Activated CD8-positive, alpha-beta memory T cell treated with anti-CD3 and anti-CD28 coated beads, Interleukin-2, amount 10 ng/mL, durations not matched to agents 7 days and 5 days (primary cell): ENCODE measurements around the gene RPS5. TPM values are rescaled to one million over a fixed set of nuclear protein-coding genes. Genes with fewer than 3 reads are reported as not detected.
"Not testable (repeated sequence)": the region's sequence is repeated elsewhere in the genome, so short reads cannot be mapped to it uniquely, and the experiment has no call there.

Experiments used
- ATAC-seq: fragments of 150-1000 bp; cut with Tn5 transposase; one replicate; pipeline ENCODE4 v1.10.0; 2021; ENCODE audit warnings: moderate library complexity
- CTCF ChIA-PET: fragments of 350-600 bp; sonication (Branson Sonifier 250); formaldehyde crosslinking; loops from one replicate; lab custom pipeline; 2021; ENCODE audit warnings: antibody characterized with exemption; lab: Charles Lee
- DNase-seq: peaks from one replicate; pipeline ENCODE4 v3.0.0-alpha.2; 2020
- H3K27ac Mint-ChIP-seq: one replicate; pipeline ENCODE4 v1.8.0; 2021; ENCODE audit warnings: mild to moderate bottlenecking, mixed read lengths
- H3K27me3 Mint-ChIP-seq: one replicate; pipeline ENCODE4 v1.8.0; 2021; ENCODE audit warnings: mixed read lengths
- H3K36me3 Mint-ChIP-seq: one replicate; pipeline ENCODE4 v1.8.0; 2021; ENCODE audit warnings: mild to moderate bottlenecking, mixed read lengths
- H3K4me1 Mint-ChIP-seq: one replicate; pipeline ENCODE4 v1.8.0; 2021; ENCODE audit warnings: mixed read lengths
- H3K4me3 Mint-ChIP-seq: one replicate; pipeline ENCODE4 v1.8.0; 2021; ENCODE audit warnings: mild to moderate bottlenecking, moderate library complexity, mixed read lengths
- H3K9me3 Mint-ChIP-seq: one replicate; pipeline ENCODE4 v1.8.0; 2022; ENCODE audit warnings: low read depth, mixed read lengths
- total RNA-seq, 2 experiments: library from RNA; stranded (reverse); gene quantifications; one replicate each; pipeline ENCODE4 v1.2.3, GENCODE V29; 2021

RPS5 gene
- total RNA-seq, 2 experiments from 2014 or later, result 914 to 1,022 TPM

DNA sequence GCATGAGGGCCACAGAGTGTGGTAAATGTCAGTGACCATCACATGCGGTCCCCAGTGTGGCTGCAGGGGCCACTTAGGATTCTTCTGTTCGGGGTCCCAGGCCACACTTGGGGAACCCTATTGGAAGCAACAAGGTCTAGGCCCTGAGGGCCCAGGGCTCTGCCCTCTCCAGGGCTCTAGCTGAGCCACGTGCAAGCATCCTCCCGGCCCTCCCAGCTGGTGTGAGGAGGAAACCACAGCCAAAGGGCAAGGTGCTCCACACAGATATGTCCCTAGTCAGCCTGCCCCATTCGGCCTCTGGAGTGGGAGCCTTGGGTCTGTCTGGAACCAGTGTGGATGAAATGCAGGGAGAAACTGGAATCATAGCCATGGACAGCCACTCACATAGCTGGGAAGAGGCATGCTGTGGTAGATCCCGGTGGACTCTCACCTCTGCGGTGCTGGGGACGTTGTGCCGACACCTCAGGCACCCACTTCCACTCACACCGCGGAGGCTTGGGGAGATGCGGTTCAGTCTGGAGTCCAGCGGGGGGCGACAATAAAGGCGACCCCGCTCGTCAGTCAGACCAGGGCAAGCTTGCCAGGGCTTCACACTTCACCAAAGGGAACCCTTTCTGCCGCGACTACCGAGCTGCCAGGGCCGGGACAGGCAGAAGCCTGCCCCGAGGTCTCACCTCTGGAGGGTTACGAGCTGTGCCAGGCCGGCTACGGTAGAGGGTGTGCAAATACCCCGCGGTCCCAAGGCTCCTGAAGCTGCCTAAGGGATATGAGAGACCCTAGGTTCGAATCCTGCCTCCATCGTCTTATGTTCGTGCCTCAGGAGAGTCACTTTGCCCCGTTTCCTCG lies 20.3 kb upstream of the RPS5 start:
- no peak overlapping the region for H3K27ac Mint-ChIP-seq
- CTCF ChIA-PET, result no interaction called here

DNA sequence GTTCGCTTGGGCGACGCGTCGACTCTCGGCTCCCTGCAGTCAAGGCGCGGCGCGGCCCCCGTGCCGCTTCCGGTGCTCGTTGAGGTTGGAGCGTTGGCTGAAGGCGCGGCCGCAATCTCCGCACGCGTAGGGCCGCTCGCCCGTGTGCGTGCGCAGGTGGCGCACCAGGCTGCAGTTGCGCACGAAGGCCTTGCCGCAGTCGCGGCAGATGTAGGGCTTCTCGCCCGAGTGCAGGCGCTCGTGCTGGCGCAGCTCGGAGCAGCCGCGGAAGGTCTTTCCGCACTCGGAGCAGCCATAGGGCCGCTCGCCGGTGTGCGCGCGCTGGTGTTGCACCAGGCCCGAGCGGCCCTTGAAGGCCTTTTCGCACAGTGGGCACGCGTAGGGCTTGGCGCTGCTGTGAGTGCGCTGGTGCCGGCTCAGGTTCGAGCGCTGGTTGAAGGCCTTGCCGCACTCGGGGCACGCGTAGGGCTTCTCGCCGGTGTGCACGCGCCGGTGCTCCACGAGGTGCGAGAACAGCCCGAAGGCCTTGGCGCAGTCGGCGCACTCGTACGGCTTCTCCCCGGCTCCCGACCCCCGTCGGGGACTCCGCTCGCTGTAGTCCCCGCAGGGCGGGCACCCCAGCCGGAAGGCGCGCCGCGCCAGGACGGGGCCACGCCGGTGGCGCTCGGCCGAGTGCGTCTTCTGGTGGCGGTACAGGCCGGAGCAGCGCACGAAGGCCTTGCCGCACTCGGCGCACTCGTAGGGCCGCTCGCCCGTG lies 19.2 kb upstream of the RPS5 start:
- no peaks in the 10 kb centered on the region for H3K36me3 Mint-ChIP-seq
- DNase-seq, result no peak
- no peak for ATAC-seq
- H3K27ac Mint-ChIP-seq, result no peak overlapping the region
- no peaks in the 10 kb centered on the region for H3K27me3 Mint-ChIP-seq
- H3K9me3 Mint-ChIP-seq, result no peaks in the 10 kb centered on the region
- CTCF ChIA-PET, result no interaction called here
- no peak overlapping the region for H3K4me3 Mint-ChIP-seq
- H3K4me1 Mint-ChIP-seq, result peaks cover 5% of the 10 kb centered on the region

More for the DNA sequence above, 20.3 kb upstream of the RPS5 start:
- H3K36me3 Mint-ChIP-seq, result no peaks in the 10 kb centered on the region
- H3K9me3 Mint-ChIP-seq, result no peaks in the 10 kb centered on the region
- no peaks in the 10 kb centered on the region for H3K27me3 Mint-ChIP-seq
- peaks cover 11% of the 10 kb centered on the region for H3K4me1 Mint-ChIP-seq
- no peak overlapping the region for H3K4me3 Mint-ChIP-seq
- DNase-seq, result no peak
- ATAC-seq, result no peak

DNA sequence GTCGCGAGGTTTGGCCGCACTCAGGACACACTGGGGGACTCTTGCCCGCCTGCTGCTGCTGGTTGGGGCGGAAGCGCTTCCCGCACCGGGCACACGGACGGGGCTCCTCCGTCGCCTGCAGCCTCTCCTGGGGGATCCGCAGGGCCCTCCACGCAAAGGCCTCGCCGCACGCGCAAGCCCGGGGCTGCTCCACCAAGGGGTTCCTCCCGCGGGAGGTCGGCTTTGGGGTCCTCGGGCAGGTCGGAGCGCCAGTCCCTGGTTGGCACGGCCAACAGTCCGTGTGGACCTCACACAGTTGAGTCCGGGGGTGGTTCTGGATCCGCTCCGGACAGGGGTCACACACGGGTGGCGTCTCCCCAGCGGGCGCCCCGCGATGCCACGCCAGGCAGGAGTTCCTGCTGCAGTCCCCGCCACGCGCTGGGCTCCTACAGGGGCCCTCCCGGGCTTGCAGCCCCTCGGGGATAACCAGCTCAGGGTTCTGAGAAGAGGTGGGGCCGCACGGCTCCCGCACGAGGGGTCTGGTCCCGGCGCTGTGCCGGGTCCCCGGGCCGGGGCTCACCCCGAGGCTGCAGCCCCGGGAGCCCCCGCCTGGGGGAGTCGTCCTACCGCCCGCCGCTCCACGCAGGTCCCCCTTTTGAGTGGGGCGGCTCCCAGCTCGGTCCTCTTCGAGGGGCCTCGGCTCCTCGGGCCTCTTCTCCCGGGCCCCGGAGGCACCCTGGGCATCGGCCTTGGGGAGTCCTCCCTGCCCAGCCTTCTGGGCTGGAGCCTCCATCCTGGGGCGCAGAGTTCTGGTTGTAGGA lies 18.3 kb upstream of the RPS5 start:
- ATAC-seq (no peak), DNase-seq (no peak)
- Mint-ChIP-seq H3K27me3 (no peaks in the 10 kb centered on the region), H3K4me1 (peaks cover 4% of the 10 kb centered on the region), H3K36me3 (no peaks in the 10 kb centered on the region), H3K9me3 (no peaks in the 10 kb centered on the region), H3K27ac (no peak overlapping the region), H3K4me3 (no peak overlapping the region)
- CTCF ChIA-PET, result no interaction called here

DNA sequence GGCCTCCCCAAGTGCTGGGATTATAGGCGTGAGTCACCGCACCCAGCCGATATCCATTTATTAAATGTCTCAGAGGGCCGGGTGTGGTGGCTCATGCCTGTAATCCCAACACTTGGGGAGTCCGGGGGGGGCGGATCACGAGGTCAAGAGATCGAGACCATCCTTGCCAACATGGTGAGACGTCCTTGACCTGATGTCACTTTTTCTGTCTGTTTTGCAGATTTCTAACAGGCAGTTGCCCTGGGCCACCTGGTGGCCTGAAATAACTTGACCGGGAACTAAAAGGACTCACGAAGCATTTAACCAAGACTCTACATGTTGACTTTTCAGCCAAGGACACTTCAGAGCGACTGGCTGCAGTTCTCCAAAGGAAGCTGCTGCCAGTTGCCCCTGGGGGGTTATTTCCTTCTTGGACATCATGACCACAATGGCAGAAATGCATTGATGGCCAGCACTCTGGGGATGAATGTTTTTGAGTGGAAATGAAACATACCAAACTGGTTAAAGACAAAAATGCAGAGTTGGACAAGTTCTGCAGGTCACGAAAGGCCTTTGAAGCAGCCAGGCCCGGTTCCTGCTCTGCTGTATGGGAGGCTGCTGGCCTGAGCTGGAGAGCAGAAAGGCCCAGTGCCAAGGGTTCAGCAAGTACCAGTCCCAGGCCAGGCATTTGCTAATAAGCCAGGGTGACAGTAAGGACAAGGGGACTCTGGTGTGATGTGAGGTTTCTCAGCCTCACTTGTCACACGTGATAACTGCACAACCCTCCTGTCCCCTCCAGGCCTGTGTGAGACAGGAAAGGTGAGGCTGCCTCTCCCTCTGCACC lies 14.5 kb upstream of the RPS5 start:
- ATAC-seq (no peak), DNase-seq (no peak)
- H3K4me3 Mint-ChIP-seq, result no peak overlapping the region
- no peaks in the 10 kb centered on the region for H3K4me1 Mint-ChIP-seq
- no peak overlapping the region for H3K27ac Mint-ChIP-seq
- no peaks in the 10 kb centered on the region for H3K27me3 Mint-ChIP-seq
- CTCF ChIA-PET, result interaction anchor here (1.2 kb wide), 1 partner anchor 24 kb away, joined by 3 read pairs; no protein-coding TSS in a partner anchor
- H3K9me3 Mint-ChIP-seq, result no peaks in the 10 kb centered on the region
- no peaks in the 10 kb centered on the region for H3K36me3 Mint-ChIP-seq

DNA sequence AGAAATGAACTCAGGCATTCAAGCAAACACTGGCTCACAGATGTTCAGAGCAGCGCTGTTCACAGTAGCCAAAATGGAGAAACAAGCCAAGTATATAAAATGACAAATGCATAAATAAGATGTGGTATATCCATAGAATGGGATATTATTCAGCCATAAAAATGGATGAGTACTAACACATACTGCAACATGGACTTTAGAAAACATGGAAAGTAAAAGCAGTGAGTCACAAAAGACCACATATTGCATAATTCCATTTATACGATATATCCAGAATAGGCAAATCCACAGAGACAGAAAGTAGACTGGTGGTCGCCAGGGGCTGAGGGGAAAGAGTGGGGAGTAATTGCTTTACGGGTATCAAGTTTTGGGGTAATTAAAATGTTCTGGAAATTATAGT lies 12.9 kb upstream of the RPS5 start:
- CTCF ChIA-PET, result interaction anchor here (1.2 kb wide), 1 partner anchor 26 kb away, joined by 3 read pairs; no protein-coding TSS in a partner anchor
- no peaks in the 10 kb centered on the region for H3K9me3 Mint-ChIP-seq

DNA sequence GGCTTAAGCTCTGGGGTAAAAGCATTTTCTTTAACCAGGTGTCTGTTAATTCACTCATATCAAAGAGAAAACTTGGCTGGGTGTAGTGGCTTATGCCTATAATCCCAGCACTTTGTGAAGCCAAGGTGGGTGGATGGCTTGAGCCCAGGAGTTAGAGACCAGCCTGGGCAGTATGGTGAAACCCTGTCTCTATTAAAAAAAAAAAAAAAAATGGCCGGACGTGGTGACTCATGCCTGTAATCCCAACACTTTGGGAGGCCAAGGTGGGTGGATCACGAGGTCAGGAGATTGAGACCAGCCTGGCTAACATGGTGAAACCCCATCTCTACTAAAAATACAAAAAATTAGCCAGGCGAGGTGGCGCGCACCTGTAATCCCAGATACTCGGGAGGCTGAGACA lies 10.3 kb upstream of the RPS5 start:
- not testable (repeated sequence) for H3K9me3 Mint-ChIP-seq, H3K27me3 Mint-ChIP-seq, ATAC-seq, H3K36me3 Mint-ChIP-seq, DNase-seq, H3K27ac Mint-ChIP-seq, H3K4me3 Mint-ChIP-seq
- CTCF ChIA-PET, result interaction anchor here (1.7 kb wide), 1 partner anchor 14 kb away, joined by 7 read pairs; the partner anchor contains the start of gene ZNF497
- H3K4me1 Mint-ChIP-seq, result peaks cover 20% of the 10 kb centered on the region

More for the DNA sequence above, 12.9 kb upstream of the RPS5 start:
- Mint-ChIP-seq H3K27me3 (no peaks in the 10 kb centered on the region), H3K36me3 (no peaks in the 10 kb centered on the region), H3K27ac (no peak overlapping the region), H3K4me3 (no peak overlapping the region), H3K4me1 (peaks cover 5% of the 10 kb centered on the region)
- DNase-seq (no peak), ATAC-seq (no peak)

DNA sequence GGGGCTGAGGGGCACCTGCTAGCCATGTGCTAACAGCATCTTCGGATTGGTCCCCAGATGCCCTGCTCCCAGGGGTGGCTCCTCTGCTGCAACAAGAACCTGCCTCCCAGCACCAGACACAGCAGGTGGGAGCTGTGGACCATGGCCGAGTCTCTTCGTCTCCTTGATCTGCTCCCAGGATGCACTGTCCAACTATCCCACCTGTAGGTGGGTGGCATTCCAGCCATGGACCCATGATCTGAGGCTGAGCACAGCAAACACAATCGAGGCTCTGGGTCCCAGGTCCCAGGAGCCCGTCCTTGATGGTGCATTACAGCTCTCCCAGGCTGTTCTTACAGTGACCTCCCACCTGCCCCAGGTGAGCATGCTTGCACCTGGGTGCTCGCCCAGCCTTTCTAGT lies 7.8 kb upstream of the RPS5 start:
- CTCF ChIA-PET, result interaction anchor here (0.9 to 1.0 kb wide), 2 partner anchors 16 to 141 kb away, joined by 3 to 6 read pairs; partner anchors contain the start of genes ZBTB45 and ZNF497
- H3K9me3 Mint-ChIP-seq, result no peaks in the 10 kb centered on the region

DNA sequence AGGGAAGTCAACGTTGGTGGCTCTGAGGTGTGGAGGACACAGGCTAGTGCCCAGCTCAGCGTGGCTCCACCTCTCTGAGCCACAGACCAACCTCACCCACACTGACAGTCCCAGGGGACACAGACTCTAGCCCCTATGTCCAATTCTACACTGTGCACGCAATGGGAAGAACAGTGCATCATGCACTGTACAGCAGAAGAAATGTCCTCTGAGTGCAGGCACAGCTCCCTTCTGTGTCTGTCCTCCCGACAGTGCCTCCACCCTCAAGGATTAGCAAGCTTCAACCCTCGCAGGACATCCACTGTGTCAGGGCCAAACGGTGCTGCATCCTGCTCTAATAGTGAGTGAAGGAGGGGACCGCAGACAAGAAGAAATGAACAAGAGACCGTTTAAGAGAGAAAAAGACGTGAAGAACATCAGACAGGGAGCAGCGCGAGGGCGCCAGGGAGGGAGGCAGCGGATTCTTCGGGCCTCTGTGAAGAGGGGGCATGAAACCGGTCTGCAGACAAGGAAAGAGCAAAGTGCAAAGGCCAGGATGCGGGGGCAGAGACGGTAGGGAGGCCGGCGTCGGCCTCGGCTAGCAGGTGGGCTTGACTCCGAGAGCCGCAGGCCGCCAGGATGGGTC lies 6.9 kb upstream of the RPS5 start:
- H3K4me3 Mint-ChIP-seq, result peak overlapping the region; percentile 93
- no peaks in the 10 kb centered on the region for H3K27me3 Mint-ChIP-seq
- H3K27ac Mint-ChIP-seq, result peak overlapping the region; percentile 93
- DNase-seq (no peak), ATAC-seq (peak; percentile 0)
- H3K4me1 Mint-ChIP-seq, result peaks cover 26% of the 10 kb centered on the region
- CTCF ChIA-PET, result interaction anchor here (0.9 to 1.0 kb wide), 2 partner anchors 17 to 140 kb away, joined by 3 to 6 read pairs; partner anchors contain the start of genes ZBTB45 and ZNF497
- H3K36me3 Mint-ChIP-seq, result no peaks in the 10 kb centered on the region
- no peaks in the 10 kb centered on the region for H3K9me3 Mint-ChIP-seq

More for the DNA sequence above, 7.8 kb upstream of the RPS5 start:
- no peaks in the 10 kb centered on the region for H3K27me3 Mint-ChIP-seq
- H3K27ac Mint-ChIP-seq, result peak overlapping the region; percentile 93
- DNase-seq, result no peak
- H3K4me3 Mint-ChIP-seq, result peak overlapping the region; percentile 93
- no peak for ATAC-seq
- peaks cover 24% of the 10 kb centered on the region for H3K4me1 Mint-ChIP-seq
- no peaks in the 10 kb centered on the region for H3K36me3 Mint-ChIP-seq

DNA sequence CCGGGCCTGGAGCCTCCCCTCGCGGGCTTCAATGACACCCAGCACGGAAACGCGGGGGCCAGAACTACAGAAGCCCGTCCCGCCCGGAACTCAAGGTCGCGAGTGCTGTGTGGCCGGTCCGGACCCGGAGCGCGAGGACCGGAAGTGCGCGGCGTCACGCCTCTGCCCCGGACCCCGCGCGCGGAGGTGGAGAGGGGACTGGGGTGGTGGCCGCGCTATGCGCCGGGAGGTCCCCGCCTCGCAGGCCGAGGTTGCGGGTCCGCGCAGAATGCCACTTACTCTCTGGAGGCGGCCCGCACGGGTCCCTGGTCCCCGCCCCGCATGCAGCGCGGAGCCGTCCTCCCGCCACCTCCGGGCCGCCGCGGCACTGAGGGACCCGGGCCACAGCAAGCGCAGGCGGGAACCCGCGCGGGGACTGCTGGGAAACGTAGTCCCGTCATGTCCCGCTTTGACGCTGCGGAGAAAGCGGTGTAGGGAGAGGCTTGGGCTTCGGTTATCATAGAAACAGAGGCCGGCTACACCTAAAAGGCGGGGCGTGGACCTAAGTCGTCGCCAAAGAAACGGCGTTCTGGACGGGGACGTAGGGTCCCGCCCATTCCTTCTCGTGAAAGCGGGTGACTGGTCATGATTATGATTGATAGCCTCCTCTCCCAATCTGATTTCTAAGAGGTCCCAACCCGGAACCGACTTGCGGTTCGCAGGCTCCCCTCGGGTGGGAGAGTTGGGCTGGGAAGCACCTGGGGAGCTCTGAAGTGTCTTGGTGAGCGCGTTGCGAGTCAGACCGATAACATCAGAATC lies 6.2 kb upstream of the RPS5 start, which contains the start of gene ZNF837:
Gene ZNF837 (minus strand): TSS at position 369 of the 798 bp plus-strand sequence. CDS start 11,698 bp downstream, outside the sequence.
- Mint-ChIP-seq H3K27ac (peak within 1 kb of the TSS; percentile 93), H3K4me3 (peak within 1 kb of the TSS; percentile 93), H3K27me3 (no peaks in the 10 kb centered on the region), H3K36me3 (no peaks in the 10 kb centered on the region), H3K4me1 (peaks cover 32% of the 10 kb centered on the region), H3K9me3 (no peaks in the 10 kb centered on the region)
- DNase-seq, result peak; percentile 99
- ATAC-seq, result peak; percentile 89
- CTCF ChIA-PET, result interaction anchor here (0.8 kb wide), 1 partner anchor 139 kb away, joined by 3 read pairs; the partner anchor contains the start of gene ZBTB45

DNA sequence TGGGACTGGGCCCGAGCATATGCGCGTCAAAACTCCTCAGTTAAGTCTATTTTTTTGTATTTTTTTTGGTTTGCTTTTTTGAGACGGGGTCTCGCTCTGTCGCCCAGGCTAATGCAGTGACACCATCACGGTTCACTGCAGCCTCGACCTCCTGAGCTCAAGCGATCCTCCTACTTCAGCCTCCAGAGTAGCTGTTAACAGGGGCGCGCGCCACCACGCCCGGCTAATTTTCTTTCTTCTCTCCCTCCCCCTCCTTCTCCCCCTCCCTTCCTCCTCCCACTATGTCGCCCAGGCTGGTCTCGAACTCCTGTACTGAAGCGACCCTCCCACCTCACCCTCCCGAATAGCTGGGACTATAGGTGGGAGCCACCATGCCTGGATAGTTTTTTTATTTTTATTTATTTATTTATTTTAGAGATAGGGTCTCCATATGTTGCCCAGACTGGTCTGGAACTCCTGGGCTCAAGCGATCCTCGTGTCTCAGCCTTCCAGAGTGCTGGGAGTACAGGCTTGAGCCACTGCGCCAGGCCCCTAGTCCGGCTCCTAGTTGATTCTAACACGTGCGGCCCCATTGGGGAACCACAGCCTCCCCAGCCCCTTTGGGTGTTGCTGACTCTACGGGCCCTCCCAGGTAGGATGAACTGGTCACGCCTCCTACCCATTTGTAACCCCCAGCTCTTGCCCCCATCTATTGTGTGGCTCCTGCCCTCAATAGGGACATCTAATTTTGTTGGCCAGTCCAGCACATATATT lies 5.4 kb upstream of the RPS5 start:
- H3K27me3 Mint-ChIP-seq, result no peaks in the 10 kb centered on the region

More for the DNA sequence above, 5.4 kb upstream of the RPS5 start:
- H3K4me3 Mint-ChIP-seq, result peak overlapping the region; percentile 93
- no peaks in the 10 kb centered on the region for H3K36me3 Mint-ChIP-seq
- DNase-seq (no peak), ATAC-seq (no peak)
- CTCF ChIA-PET, result interaction anchor here (0.8 to 1.1 kb wide), 3 partner anchors 27 to 138 kb away, joined by 3 read pairs; partner anchors contain the start of genes ZBTB45 and ZNF584
- H3K9me3 Mint-ChIP-seq, result no peaks in the 10 kb centered on the region
- H3K4me1 Mint-ChIP-seq, result peaks cover 35% of the 10 kb centered on the region
- peak overlapping the region; percentile 93 for H3K27ac Mint-ChIP-seq
